GM18873 (cell line): ENCODE data around the gene KRT33A.

Source experiments
- ATAC-seq: cut with Tn5 transposase; IDR thresholded peaks from one replicate; pipeline ENCODE4 v1.9.1; 2021; ENCODE audit warnings: mild to moderate bottlenecking, moderate library complexity, moderate number of reproducible peaks; ENCODE audit not compliant: unreplicated experiment, low FRiP score

The KRT33A gene

DNA sequence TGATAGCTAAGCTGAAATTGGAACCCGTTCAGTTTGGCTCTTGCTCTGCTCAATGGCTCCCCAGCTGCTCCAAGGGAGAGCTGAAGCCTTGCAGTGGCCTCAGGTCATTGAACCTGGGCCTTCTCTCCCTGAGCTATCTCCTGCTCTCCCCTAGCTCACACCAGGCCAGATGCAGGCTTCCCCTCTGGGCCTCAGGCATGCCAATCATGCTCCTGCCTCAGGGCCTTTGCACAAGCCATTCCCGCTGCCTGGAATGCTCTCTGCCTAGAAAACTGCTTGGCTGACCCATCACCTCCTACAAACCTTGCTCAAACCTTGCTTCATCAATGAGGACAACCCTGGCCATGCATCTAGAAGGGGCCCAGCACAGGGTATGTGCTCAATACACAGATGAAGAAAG lies 18.4 kb downstream of the KRT33A start:
- ATAC-seq = no peak

DNA sequence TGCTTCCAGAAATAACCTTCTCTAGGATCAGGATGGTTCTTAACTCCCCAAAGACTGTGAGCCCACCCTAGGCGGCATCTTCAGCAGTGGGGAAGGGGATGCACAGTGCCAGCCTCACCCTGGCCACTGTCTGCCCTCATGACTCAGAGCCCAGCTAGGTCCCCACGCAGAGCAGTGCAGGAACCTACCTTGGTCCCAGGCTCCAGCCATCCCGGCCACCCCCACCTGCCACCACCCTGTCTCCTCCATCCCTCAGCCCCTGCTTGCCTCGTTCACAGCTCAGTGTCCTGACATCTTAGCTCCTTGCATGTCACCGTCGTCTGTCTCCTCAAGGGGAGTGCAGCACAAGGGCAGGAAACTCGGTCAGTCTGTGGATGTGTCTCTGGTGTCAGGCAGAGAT lies 19.0 kb downstream of the KRT33A start:
- no peak for ATAC-seq

DNA sequence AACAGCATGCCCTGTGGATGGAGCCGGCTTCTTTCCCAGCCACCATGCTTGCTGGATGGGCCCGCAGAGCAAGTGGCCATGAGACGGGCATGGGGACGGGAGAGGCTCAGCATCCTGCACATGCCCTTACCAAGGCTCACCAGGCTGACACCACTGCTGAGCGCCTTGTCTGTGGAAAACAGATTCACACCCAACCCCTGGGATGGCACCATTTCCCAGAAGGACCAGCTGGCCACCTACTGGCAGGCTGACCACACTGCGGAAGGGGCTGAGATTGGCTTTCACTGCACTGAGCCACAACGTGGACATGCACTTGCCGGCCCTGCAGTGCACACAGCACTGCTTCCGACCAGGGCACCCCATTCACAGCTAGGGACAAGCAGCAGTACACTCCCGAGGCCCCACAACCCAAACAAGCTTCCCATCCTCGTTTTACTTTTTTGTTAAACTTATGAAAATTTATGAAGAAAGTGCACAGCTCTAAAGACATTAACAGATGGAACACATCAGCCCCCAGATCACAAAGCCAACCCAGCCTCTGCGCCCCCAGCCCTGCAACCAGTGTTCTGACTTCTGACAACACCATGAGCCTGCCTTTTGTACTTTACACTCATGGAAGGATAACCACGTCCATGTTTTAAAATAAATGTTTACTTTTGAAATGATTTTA lies 21.2 kb downstream of the KRT33A start:
- no peak for ATAC-seq

DNA sequence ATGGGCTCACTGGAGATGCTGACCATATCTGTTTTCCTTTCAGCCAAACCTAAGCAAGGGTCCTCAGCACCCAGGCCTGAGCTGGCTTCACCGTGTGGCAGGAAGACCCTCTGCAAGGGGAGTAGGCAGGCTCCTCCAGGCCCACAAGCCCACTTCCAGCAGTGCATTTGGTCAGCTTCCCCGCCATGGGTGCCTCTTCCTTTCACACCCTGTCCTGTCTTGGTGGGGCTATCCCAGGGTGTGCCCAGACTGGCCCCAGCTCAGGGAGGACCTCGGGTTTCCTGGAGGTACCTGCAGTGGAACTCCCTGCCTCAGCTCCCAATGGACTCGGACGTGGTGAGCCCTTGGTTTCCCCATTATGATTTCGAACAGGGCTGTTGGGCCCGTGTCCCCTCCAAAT lies 22.4 kb downstream of the KRT33A start:
- no peak for ATAC-seq

DNA sequence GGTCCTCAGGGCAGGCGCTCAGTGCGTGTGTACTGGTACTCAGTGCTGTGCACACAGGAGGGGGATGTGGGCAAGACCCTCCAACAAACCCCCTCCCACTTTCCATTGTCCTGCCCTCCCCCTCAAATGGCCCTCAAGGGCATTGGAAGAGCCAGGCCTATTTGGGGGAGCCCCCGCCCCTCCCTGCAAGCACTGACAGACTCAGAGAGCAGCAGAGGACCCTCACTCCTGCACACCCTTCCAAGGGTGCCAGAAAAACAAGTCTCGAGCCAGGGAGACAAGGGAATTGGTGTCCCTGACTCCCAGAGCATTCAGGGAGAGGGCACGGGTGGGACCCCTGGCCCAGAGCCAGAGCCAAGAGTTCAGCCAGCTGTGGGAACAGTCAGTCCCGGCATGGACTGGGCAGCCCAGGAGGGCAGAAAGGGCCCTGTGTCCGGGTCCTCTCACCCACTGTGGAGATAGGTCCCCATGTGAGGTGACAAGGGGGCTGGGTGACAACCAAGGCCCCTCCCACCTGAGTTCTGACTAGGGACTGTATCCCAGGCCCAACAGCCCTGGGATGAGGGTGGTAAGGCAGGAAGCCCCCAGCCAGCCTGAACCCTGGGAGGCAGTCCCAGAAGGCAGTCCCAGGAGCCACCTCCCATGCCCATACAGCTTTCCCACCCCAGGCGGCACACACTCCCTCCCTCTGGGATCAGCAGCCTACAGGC lies 23.1 kb downstream of the KRT33A start:
- ATAC-seq = no peak

DNA sequence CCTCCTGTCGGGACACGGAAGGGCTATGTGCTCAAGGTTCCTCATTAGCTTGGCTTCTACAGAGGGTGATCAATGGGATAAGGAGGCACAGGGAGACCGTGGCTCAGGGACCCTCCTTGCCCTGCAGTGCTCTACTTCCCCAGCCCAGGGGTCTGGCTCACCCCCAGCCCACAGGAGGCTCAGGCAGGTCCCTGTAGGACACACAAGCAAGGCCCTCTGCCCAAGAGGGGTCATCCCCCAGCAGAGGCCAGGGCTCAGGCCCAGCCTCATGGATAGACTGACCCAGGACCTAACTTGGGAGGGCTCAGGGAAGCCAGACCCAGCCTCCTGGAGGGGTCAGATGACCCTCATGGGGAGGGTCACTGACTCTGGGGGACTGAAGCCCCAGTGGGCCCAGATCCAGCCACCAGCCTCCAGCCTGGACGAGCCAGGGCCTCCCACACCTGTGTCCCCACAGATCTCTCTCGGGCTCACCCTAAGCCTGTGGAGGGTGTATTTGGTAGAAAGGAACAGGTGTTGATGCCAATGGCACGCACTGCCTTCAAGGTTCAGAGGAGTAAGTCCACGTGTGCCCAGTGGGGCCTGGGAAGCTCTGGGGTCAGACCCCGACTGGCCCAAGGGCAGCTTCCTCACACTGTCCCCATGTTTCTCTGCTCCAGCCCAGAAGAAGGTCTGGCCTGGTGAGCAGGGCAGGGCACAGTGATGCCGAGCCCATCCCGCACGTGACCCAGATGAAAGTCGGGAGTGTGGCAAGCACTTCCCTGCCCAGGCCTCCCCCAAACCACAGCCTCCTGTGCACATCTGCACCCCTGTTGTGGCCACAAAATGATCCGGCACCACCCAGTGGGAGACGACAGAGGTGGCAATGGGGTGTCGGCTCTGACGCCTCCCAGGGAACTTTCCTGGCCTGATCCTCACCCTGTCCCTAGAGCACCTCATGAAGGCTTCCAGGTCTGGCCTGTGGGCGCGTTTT lies 24.2 kb downstream of the KRT33A start:
- ATAC-seq = no peak

DNA sequence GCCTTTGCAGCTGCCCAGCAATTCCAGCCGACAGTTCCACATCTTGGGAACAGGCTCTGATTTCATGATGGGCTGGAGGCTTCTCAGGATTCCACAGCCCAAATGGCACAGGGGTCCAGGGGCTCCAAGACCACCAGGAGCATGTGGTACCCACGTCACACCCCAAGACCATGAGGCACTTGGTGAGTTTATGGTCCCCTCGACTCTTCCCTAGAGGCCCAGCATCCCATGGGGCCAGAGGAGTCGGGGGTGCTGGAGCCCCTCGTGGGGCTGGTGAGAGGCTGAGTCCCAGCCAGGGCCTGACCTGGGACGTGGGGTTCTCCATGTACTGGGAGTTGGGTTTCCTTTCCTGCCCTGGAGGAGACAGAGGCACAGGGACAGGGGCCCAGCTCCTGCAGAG lies 25.0 kb downstream of the KRT33A start:
- no peak for ATAC-seq

DNA sequence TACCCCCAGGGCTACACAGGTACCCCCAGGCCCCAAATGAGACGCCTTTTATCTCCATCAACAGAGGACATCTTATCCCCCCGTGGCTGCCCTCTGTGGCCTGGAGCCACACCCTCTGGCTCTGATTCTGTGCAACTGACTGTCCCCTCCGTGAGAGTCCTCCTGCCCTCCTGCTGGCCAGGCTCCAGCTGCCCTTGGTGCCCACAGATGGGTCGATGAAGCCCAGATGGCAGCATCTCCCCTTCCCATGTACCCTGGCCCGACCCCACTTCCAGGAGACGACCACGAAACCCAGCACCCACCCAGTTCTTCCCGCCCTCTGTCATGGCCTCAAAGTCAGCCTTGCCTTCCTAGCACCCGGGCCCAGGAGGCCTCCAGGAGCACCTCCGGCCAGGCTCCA lies 25.5 kb downstream of the KRT33A start:
- no peak for ATAC-seq

DNA sequence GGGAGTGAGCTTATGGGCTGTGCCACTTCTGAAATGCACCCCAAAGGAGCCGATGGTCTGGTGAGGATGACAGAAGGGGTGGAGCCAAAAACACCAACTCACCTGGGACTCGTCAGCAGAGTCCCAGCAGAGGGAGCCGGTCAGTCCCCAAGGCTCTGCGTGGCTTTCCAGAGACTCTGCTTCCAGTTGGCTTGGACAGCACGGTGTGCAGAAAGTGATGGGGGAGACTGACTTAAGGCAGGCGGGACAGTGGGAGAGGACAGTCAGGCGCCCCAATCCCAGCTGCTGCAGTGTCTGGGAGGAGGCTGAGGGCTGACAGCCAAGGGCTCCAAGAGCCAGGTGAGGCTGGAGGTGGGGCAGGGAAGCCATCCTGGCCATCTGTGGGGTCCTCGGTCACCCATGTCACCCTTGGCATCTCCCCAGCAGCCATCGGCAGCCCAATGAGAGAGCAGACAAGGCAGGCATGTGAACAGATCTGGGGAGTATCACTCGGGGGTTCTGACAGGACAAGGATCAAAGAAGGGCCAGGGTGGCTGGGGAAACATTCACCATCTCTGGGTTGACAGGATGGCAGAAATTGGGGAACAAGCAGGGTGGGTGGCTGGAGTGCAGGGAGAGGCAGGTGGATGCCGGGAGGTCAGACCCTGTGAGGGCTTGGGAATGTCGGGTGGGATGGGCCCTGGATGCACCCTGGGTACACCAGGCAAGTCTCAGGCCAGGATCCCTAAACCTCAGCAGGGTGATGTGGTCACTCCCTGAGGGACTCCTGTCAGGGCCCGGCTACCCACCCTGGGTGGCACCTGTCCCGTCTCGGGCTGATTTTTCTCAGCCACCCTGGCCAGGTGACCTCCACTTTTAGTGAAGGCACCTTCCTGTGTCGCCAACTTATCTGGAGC lies 26.2 kb downstream of the KRT33A start:
- no peak for ATAC-seq

DNA sequence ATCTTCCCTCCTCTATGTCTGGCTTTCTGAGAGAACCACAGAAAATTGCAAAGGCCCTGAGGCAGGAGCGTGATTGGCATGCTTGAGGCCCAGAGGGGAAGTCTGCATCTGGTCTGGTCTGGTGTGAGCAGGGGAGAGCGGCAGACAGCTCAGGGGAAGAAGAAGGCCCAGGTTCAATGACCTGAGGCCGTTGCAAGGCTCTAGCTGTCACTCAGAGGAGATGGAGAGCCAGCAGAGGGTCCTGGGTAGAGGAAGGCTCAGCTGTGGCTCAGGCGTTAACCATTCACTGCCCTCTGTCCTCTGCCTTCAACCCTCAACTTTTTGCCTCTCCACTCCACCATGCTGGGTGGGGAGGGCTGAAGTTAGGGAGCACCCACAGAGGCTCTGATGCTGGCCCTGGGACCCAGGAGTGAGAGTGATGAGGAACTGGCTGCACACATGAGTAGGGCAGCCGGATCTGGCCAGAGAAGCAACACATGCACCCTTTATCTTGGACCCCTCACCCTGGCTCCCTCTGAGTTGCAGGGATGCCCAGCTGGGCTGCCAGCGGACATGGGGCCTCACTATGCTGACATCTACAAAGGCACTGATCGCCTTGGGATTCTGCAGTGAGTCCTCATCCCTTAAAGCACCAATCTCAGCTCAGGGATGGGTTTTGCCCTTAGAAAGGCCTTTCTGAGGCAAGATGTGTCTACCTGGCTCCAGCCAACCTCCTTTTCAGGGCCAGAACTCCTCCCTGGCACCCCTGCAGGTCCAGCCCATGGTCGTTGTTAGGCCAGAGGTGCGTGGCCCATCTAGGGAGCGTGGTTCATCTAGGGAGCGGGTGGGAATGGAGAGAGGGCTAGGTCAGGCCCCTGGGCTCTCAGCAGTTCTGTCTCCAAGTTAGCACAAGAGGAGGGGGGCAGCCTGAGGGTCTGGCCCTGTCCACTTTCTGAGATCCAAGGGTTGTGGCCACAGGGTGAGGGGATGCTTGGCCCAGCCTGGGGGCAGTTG lies 27.4 kb downstream of the KRT33A start:
- ATAC-seq = no peak

DNA sequence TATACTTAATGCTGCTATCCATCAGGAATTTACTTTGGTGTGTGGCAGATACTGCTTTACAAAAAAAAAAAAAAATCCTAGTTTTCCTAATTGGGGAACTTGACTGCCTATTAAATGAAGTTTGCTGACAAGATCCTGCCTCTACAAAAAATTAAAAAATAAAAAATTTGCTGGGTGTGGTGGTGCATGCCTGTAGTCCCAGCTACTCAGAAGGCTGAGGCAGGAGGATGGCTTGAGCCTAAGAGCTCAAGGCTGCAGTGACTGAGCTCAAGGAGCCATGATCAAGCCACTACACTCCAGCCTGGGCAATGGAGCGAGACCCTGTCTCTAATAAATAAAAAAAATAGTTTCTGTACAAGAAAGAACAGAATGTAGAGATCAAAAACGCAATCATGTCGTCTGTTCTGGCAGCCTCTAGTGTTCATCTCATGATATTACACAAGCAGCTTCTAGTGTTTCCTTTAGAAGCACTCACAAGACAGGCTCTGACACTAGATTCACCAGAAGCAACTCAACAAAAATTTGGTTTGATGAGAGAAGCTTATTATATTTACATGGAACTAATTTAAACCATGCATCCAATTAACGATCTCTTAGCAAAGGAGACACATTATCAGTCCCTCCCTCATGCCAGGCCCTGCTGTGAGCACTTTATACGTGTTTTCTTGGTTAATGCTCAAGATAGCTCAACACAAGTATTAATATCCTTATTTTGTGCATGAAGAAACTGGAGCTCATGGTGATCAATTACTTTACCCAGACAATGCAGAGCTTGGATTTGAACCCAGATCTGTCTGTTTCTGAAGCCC lies 28.3 kb downstream of the KRT33A start:
- no peak for ATAC-seq

DNA sequence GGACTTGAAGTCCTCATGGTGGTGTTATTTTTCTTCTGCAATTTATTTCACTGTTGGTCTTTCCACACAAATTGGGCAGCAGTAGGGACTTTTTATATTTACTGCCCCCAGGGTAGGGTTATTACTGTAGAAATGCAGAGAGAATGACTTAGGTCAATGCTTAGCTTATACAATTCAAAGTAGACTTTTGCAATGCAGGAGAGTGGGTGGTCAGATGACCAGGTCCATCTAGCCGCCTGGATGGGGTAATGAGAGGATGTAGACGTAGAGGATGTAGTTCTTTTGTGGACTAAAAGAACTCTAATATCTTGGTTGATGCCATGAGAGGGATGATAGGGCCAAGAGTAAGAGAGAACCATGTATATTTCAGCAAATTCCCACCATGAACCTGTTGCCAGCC lies 32.4 kb downstream of the KRT33A start:
- ATAC-seq = no peak

DNA sequence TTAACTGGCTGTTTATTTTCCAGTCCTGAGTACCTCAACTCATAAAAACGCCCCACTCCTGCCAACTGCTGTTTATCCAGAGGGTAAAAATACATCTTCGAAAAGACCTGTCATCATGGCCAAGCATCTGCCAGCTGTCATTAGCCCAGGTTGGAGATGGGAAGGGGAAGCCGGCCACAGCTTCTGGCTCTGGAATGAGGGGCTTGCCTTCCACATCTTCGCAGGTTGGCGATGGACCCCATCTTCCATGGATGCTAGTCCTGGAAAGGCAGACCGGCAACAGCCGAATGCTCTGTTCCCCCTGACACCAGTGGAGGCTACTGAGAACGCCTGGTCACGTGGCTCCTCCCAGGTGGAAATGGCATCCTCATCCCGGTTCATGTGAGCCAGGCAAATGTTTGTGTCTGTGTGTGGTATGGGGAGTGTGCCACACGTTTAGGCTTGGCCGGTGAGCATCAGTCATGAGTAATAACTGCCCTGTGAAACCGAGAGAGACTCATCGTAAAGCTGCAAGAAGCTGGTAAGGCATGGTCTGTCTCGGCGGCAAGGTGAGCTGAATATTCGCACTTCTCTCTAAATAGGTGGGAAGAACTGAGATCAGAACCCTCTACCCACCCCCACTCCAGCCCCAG lies 34.7 kb downstream of the KRT33A start:
- no peak for ATAC-seq

DNA sequence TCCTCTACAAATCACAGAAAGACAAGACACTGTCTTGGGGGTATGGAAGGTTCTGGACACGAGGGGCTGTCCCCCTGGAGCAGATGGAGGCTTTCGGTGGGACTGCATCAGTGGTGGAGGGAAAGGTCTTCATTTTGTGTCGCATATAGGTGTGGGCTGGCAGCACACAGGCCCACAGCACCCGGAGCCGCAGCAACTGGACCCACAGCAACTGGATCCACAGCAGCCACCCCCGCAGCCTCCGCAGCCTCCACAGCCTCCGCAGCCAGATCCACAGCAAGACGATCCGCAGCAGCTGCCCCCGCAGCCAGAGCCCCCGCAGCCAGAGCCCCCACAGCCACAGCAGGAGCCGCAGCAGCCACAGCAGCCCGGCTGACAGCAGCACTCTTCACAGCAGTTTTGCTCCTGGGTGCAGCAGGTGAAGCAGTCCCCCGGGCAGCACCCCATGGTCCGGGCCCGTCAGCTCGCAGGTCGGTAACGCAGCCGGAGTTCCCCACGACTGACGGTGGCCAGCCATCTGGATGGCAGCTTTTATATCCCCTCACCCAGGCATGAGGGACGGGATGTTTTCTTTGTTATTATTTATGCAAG lies 35.3 kb downstream of the KRT33A start, which contains the start of gene KRTAP17-1:
Gene KRTAP17-1 (minus strand): TSS at position 507 of the 591 bp plus-strand sequence. CDS start 60 bp downstream, at position 447.
- no peak for ATAC-seq

DNA sequence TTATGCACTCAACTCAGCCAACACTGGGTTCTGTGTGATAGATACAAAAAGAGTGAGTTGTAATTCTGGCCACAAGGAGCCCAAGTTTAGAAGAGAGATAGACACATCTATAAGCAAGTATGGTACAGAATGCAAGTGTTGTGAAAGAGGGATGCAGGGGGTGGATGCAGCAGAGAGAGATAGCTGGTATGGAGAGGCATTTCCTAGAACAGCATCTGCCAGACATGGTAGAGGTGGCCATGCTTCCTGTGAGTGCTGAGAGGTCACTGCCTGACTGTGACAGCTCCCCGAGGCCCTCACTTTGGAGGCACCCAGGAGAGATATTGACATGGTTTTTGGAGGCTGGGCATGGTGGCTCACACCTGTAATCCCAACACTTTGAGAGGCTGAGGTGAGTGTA lies 39.5 kb downstream of the KRT33A start:
- no peak for ATAC-seq

DNA sequence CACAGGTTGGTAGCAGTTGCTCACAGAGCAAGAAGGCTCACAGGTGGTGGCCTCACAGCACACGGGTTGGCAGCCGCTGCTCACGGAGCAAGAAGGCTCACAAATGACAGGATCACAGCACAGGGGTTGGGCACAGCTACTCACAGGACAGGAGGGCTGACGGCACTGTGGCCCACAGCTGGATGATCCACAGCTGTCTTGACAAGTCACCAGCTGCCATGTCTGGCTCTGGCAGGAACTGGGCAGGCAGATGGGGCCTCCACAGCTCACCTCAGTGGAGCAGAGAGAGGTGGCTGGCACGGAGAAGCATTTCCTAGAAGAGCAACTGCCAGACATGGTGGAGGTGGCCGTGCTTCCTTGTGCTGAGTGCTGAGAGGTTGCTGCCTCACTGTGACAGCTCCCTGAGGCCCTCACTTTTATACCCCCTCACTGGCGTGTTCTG lies 41.7 kb downstream of the KRT33A start, which contains the start of gene KRTAP16-1:
Gene KRTAP16-1 (minus strand): TSS at position 392 of the 442 bp plus-strand sequence. CDS start 56 bp downstream, at position 336.
- no peak for ATAC-seq
